GM12872 (cell line): ENCODE results near the gene NKD2.

Experiments used
- CTCF ChIP-seq: IDR thresholded peaks from 3 replicates; pipeline ENCODE4 v1.5.1; 2011; ENCODE audit warnings: low read depth, mild to moderate bottlenecking, low read length, moderate library complexity; ENCODE audit not compliant: insufficient read depth

NKD2 gene

GRCh38 chr5:1052641-1053390 lies 44.2 kb downstream of the NKD2 start:
- TF ChIP-seq CTCF, result no peak

GRCh38 chr5:1053391-1054017 lies 44.9 kb downstream of the NKD2 start:
- no peak for TF ChIP-seq CTCF

GRCh38 chr5:1054018-1054798 lies 45.6 kb downstream of the NKD2 start:
- TF ChIP-seq CTCF, result no peak

GRCh38 chr5:1054799-1055775 lies 46.5 kb downstream of the NKD2 start:
- no peak for TF ChIP-seq CTCF

GRCh38 chr5:1055896-1056610 lies 47.5 kb downstream of the NKD2 start:
- no peak for TF ChIP-seq CTCF

- no peak for TF ChIP-seq CTCF
Observed at GRCh38 chr5:1056611-1057484, 48.2 kb downstream of the NKD2 start.
